Mesothelial cell of epicardium (in vitro differentiated cells): ENCODE measurements around the gene CPA5. TPM values are rescaled to one million over a fixed set of nuclear protein-coding genes. Genes with fewer than 3 reads are reported as not detected.
A peak's percentile ranks its signal among the peaks of the same experiment; 100 is the strongest.

Experiments
- DNase-seq, 2 experiments: peaks; one replicate each; pipeline ENCODE4 v3.0.0; 2021; ENCODE audit warnings: low spot score in 2 of 2; ENCODE audit not compliant: unreplicated experiment in 2 of 2
- H3K27ac Mint-ChIP-seq: 2 replicates; pipeline ENCODE4 v1.8.0; 2021; ENCODE audit warnings: mixed read lengths
- H3K27me3 Mint-ChIP-seq: 2 replicates; pipeline ENCODE4 v1.8.0; 2021; ENCODE audit warnings: low read depth, mixed read lengths
- H3K36me3 Mint-ChIP-seq: 2 replicates; pipeline ENCODE4 v1.8.0; 2021; ENCODE audit warnings: mixed read lengths
- H3K4me1 Mint-ChIP-seq: 2 replicates; pipeline ENCODE4 v1.8.0; 2021; ENCODE audit warnings: mixed read lengths
- H3K4me3 Mint-ChIP-seq: 2 replicates; pipeline ENCODE4 v1.8.0; 2021; ENCODE audit warnings: mild to moderate bottlenecking, moderate library complexity, mixed read lengths
- H3K9me3 Mint-ChIP-seq: 2 replicates; pipeline ENCODE4 v1.8.0; 2021; ENCODE audit warnings: mixed read lengths
- CTCF ChIP-seq: fragments of 200-600 bp; sonication (generic); IDR thresholded peaks from one replicate; pipeline ENCODE4 v1.5.0; 2021; ENCODE audit warnings: antibody characterized with exemption; ENCODE audit not compliant: unreplicated experiment
- total RNA-seq: library from RNA; stranded (reverse); gene quantifications from 3 replicates; pipeline ENCODE4 v1.2.1, GENCODE V29; 2021

Gene CPA5
- total RNA-seq, 1 donor from 2014 or later = not detected

GRCh38 chr7:130409067-130409711 lies 64.6 kb downstream of the CPA5 start:
- H3K9me3 Mint-ChIP-seq = no peaks in the 10 kb centered on the region
- no peak for DNase-seq

GRCh38 chr7:130409712-130410072 lies 65.1 kb downstream of the CPA5 start:
- Mint-ChIP-seq H3K9me3 (no peaks in the 10 kb centered on the region), H3K4me3 (no peak overlapping the region), H3K36me3 (no peaks in the 10 kb centered on the region), H3K27me3 (no peaks in the 10 kb centered on the region), H3K4me1 (peaks cover 70% of the 10 kb centered on the region), H3K27ac (peak overlapping the region; percentile 94)
- no peak for DNase-seq
- TF ChIP-seq CTCF = no peak

More at GRCh38 chr7:130409067-130409711, 64.6 kb downstream of the CPA5 start:
- no peaks in the 10 kb centered on the region for H3K27me3 Mint-ChIP-seq
- peaks cover 67% of the 10 kb centered on the region for H3K4me1 Mint-ChIP-seq
- H3K36me3 Mint-ChIP-seq = no peaks in the 10 kb centered on the region
- peak overlapping the region; percentile 94 for H3K27ac Mint-ChIP-seq
- TF ChIP-seq CTCF = no peak
- H3K4me3 Mint-ChIP-seq = no peak overlapping the region

DNA sequence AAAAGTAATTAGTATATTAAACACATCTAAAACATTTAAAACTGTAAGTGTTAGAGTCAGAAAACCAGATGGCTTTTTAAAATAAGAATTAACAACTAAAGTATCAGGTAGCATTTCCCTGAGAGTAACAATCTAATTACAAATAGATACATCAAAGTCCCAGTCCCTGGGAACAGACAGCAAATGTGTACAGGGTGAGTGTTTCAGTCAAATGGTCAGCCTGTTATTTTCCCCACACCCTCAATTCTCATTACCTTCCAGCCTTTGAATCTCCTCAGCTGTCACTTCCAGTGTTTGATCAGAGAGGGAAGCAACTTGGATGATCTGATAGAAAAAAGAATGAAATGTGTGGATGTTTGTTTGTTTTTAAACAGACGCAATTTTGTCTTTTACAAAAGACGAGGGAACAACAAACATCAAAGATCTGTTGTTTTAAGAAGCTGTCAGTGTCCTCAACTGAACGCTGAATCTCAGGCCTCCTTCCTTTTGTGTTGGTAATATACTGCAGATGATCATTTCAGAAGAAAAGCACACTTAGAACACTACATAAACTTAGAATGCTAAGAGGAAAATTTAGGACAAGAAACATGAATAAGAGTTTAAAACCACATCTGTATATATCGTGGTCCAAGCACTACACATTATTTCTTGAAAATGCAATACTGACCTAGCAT lies 66.4 kb downstream of the CPA5 start:
- Mint-ChIP-seq H3K36me3 (no peaks in the 10 kb centered on the region), H3K4me1 (peaks cover 68% of the 10 kb centered on the region), H3K4me3 (no peak overlapping the region), H3K9me3 (no peaks in the 10 kb centered on the region), H3K27me3 (no peaks in the 10 kb centered on the region), H3K27ac (peak overlapping the region; percentile 80)
- DNase-seq = no peak
- TF ChIP-seq CTCF = no peak

- H3K9me3 Mint-ChIP-seq = no peaks in the 10 kb centered on the region
- H3K27me3 Mint-ChIP-seq = no peaks in the 10 kb centered on the region
- peaks cover 80% of the 10 kb centered on the region for H3K4me1 Mint-ChIP-seq
- H3K36me3 Mint-ChIP-seq = no peaks in the 10 kb centered on the region
- TF ChIP-seq CTCF = no peak
- DNase-seq = no peak
- H3K4me3 Mint-ChIP-seq = no peak overlapping the region
- H3K27ac Mint-ChIP-seq = peak overlapping the region; percentile 43
These were observed 68.6 kb downstream of the CPA5 start for GRCh38 chr7:130413201-130413600.

GRCh38 chr7:130415006-130415405 lies 70.4 kb downstream of the CPA5 start:
- peaks cover 81% of the 10 kb centered on the region for H3K4me1 Mint-ChIP-seq

More at GRCh38 chr7:130415006-130415405, 70.4 kb downstream of the CPA5 start:
- TF ChIP-seq CTCF = no peak
- no peak for DNase-seq
- Mint-ChIP-seq H3K4me3 (no peak overlapping the region), H3K9me3 (no peaks in the 10 kb centered on the region), H3K27ac (no peak overlapping the region), H3K36me3 (no peaks in the 10 kb centered on the region), H3K27me3 (no peaks in the 10 kb centered on the region)
